Measurements from ENCODE around the gene TSPAN11. TPM values are rescaled to one million over a fixed set of nuclear protein-coding genes. Genes with fewer than 3 reads are reported as not detected.

TSPAN11 gene
- total RNA-seq, 1 donor from 2014 or later, result not detected

- no peak for TF ChIP-seq CTCF (IDR thresholded peaks at IDR 0.05; ENCODE audit: insufficient read depth, low read length, severe bottlenecking)
- no peak for DNase-seq (ENCODE audit: low read depth)
- FAIRE-seq, result no peak
- peaks cover 15% of the 10 kb centered on the region for H3K27me3 ChIP-seq (ENCODE audit: control insufficient read depth, insufficient read depth, low read length)
- no peak overlapping the region for H3K4me3 ChIP-seq (ENCODE audit: low read depth, low read length)
- H3K36me3 ChIP-seq (ENCODE audit: control insufficient read depth, insufficient read depth, low read length), result no peaks in the 10 kb centered on the region
These were observed 45.5 kb downstream of the TSPAN11 start for GRCh38 chr12:30972035-30972434.

- DNase-seq (ENCODE audit: low read depth) (no peak), FAIRE-seq (no peak)
- Histone ChIP-seq H3K4me3 (ENCODE audit: low read depth, low read length) (no peak overlapping the region), H3K36me3 (ENCODE audit: control insufficient read depth, insufficient read depth, low read length) (no peaks in the 10 kb centered on the region), H3K27me3 (ENCODE audit: control insufficient read depth, insufficient read depth, low read length) (peaks cover 10% of the 10 kb centered on the region)
- no peak for TF ChIP-seq CTCF (IDR thresholded peaks at IDR 0.05; ENCODE audit: insufficient read depth, low read length, severe bottlenecking)
These were observed 46.6 kb downstream of the TSPAN11 start for GRCh38 chr12:30973175-30973574.

- TF ChIP-seq CTCF (IDR thresholded peaks at IDR 0.05; ENCODE audit: insufficient read depth, low read length, severe bottlenecking), result no peak
- FAIRE-seq, result no peak
- no peak for DNase-seq (ENCODE audit: low read depth)
- Histone ChIP-seq H3K36me3 (ENCODE audit: control insufficient read depth, insufficient read depth, low read length) (no peaks in the 10 kb centered on the region), H3K27me3 (ENCODE audit: control insufficient read depth, insufficient read depth, low read length) (peaks cover 10% of the 10 kb centered on the region), H3K4me3 (ENCODE audit: low read depth, low read length) (no peak overlapping the region)
These were observed 47.3 kb downstream of the TSPAN11 start for GRCh38 chr12:30973830-30974229.

GRCh38 chr12:30974746-30975500 lies 48.4 kb downstream of the TSPAN11 start:
- no peak for TF ChIP-seq CTCF (IDR thresholded peaks at IDR 0.05; ENCODE audit: insufficient read depth, low read length, severe bottlenecking)
- peaks cover 9% of the 10 kb centered on the region for H3K27me3 ChIP-seq (ENCODE audit: control insufficient read depth, insufficient read depth, low read length)
- FAIRE-seq, result no peak
- H3K36me3 ChIP-seq (ENCODE audit: control insufficient read depth, insufficient read depth, low read length), result no peaks in the 10 kb centered on the region
- no peak for DNase-seq (ENCODE audit: low read depth)
- no peak overlapping the region for H3K4me3 ChIP-seq (ENCODE audit: low read depth, low read length)

- TF ChIP-seq CTCF (IDR thresholded peaks at IDR 0.05; ENCODE audit: insufficient read depth, low read length, severe bottlenecking), result no peak
- DNase-seq (ENCODE audit: low read depth), result no peak
- FAIRE-seq, result no peak
- peaks cover 6% of the 10 kb centered on the region for H3K27me3 ChIP-seq (ENCODE audit: control insufficient read depth, insufficient read depth, low read length)
- no peak overlapping the region for H3K4me3 ChIP-seq (ENCODE audit: low read depth, low read length)
- no peaks in the 10 kb centered on the region for H3K36me3 ChIP-seq (ENCODE audit: control insufficient read depth, insufficient read depth, low read length)
These were observed 49.0 kb downstream of the TSPAN11 start for GRCh38 chr12:30975581-30975980.

- DNase-seq (ENCODE audit: low read depth) (no peak), FAIRE-seq (no peak)
- peaks cover 9% of the 10 kb centered on the region for H3K27me3 ChIP-seq (ENCODE audit: control insufficient read depth, insufficient read depth, low read length)
- no peak overlapping the region for H3K4me3 ChIP-seq (ENCODE audit: low read depth, low read length)
- no peaks in the 10 kb centered on the region for H3K36me3 ChIP-seq (ENCODE audit: control insufficient read depth, insufficient read depth, low read length)
- no peak for TF ChIP-seq CTCF (IDR thresholded peaks at IDR 0.05; ENCODE audit: insufficient read depth, low read length, severe bottlenecking)
These were observed 49.7 kb downstream of the TSPAN11 start for GRCh38 chr12:30976206-30976605.
